ENCODE data around the gene C16orf82.
"Not testable (repeated sequence)": the region's sequence is repeated elsewhere in the genome, so short reads cannot be mapped to it uniquely, and the experiment has no call there.

The C16orf82 gene

DNA sequence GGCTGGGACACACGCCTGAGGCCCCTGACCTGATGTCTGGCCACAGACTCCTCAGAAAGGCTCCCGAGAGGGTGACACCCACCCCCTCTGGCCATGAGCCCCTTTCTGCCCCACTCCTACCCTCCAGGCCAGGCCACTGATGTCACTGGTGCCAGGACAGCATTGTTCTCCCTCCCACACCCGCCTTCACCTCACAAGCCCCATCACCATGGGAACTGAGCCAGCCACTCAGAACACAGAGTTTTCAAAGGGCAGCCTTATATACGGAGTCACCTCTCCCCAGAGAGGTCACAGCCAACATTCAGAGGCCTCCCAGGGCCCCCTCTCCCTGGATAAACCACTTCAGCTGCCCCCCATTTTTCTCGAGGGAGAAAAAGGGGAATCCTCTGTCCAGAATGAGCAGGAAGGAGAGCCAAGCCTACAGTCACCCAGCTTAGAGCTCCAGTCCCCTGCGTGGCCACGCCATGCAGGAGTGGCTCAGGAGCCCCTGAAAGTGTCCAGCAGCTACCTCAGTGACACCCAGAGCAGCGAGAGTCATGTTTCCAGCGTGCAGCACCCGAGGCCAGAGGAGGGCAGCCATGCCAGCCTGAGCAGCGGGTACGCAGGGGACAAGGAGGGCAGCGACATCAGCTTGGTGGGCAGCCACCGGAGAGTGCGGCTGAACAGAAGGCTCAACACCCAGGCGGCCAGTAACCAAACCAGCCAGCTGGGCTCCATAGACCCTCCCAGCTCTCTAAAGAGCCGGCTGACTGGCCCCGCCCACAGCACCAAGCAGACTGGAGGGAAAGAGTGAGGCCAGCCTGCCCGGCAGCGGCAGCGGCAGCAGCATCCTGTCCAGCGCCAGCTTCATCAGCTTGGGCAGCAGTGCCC is at the start of gene C16orf82:
Gene C16orf82 (plus strand): TSS at position 260 of the 870 bp plus-strand sequence.
- DNase-seq = no peak

DNA sequence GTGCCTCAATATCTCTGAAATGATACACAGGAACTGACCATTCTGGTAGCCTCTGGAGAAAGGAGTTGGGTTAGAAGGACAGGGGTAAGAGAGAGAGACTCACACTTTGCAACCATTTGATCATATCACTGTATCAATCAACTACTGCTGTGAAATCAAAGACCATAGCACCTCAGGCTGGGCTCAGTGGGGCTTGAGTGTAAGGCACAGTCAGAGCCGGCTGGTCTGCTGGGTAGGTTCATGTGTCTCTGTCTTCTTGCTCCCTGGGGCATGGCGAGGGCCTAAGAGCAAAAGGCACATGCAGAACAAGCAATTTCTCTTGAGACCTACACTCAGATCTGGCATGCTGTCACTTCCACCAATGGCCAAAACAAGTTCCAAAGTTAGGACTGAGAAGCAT is 46.7 kb upstream of the C16orf82 start:
- no peak for DNase-seq

DNA sequence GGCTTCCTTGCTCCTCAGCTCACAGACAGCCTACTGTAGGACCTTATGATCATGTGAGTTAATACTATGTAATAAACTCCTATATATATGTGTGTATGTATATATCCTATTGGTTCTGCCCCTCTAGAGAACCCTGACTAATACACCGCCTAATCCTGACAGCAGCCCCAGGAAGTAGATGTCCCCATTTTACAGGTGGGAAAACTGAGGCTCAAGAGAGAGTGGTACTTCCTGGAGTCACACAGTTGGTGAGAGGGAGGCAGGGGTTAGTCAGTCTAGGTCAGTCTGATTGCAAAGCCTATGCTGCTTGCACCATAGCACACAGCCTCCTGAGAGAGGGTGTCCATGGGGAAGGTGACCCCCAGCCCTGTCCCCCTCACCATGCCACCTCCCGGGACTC is 42.7 kb upstream of the C16orf82 start:
- DNase-seq = no peak

DNA sequence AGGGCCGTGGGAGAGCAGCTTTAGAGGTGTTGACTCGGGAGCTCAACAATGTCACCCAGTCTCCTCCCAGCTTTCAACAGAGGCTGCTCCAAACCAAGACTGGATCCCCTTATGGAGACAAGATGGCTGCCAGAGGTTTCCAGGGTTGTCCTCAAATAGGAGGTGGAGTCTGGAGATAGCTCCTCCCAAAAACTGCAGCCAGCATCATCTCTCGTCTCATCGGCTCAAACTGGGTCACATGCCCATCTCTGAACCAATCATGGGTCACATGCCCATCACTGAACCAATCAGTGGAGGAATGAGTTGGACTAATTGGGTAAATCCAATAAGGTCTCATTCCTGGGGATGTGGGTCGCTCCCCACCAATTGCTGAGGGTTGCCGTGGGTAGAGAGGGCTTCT is 41.1 kb upstream of the C16orf82 start:
- DNase-seq = no peak

DNA sequence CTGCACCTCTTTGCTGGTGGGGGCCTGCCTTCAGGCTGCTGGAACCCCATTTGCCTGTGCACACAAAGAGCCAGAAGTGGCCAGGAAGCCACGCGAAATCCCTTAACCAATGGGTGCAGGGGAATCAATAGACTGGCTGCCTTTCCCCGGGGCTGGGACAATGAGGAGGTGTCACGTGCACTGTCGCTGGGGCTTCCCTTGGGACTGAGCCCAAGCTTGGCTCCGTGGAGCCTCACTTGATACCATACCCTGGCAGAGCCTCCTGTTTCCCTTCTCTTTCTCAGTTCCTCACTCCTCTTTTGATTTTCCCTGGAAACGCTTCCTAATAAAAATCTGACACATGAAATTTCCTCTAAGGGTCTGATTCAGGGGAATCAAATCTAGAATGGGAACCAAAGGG is 38.8 kb upstream of the C16orf82 start:
- no peak for DNase-seq

DNA sequence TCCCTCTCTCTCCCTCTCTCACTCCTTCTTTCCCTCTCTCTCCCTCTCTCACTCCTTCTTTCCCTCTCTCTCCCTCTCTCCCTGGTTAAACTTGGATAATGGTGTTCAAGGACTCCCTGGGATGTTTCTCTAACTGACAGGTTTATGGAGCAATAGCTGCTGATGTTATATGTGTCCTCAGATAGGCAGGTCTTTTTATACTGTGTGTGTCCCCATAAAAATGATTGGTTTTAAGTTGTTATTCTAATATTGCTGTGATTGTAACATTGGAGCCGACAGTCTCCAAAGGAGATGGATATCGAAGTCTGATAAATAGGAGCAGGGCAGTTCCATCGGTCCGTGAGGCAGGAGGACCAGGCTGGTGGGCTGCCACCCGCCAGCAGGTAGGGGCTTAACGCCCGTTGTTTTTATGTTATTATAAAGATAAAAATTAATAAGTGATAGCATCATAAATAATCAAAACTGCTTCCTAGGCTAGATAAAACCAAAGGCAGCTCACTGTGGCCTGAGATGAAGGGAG is 38.1 kb upstream of the C16orf82 start:
- DNase-seq = no peak

DNA sequence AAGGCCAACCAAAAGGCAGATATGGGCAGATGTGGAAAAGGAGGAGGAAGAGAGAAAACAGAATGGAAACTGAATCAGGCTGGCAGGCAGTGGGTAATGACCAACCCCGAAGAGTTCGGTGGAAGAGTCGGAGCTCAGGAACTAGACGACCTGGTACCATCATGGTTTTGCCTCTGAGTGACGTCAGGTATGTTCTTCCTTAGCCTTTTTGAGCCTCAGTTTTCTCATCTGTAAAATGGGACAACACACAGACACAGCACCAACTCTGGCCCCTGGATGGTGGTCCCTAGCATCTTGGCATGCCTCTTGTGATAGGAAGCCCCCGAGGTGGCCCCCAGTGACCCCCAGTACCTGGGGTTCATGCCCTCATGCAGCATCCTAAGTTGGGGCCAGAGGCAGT is 37.2 kb upstream of the C16orf82 start:
- no peak for DNase-seq

DNA sequence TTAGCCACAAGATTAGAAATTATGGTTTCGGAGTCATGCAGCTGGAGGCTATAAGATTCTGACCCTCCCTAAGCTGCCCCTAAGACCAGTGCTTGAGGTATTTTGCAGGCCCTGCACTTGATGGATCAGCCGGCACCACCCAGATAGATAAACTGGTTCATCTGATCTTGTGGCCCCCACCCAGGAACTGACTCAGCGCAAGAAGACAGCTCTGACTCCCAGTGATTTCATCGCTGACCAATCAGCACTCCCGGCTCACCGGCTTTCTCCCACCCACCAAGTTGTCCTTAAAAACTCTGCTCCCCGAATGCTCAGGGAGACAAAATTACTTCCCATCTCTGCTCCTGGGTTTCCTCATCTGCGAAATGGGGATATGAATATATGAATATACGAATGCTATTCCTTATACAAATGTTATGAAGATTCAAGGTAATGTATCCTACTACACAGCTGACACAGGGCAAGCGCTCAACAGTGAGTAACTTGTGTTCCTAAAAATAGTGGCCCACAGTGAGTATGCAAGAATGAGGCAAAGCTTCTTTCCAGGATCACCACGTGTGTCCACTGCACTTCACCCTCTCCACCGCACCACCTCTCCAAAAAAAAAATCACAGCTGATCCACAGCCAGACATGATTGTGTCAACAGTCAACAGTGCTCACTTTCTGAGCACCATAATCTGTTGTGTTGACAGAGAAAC is 33.3 kb upstream of the C16orf82 start:
- DNase-seq = no peak

DNA sequence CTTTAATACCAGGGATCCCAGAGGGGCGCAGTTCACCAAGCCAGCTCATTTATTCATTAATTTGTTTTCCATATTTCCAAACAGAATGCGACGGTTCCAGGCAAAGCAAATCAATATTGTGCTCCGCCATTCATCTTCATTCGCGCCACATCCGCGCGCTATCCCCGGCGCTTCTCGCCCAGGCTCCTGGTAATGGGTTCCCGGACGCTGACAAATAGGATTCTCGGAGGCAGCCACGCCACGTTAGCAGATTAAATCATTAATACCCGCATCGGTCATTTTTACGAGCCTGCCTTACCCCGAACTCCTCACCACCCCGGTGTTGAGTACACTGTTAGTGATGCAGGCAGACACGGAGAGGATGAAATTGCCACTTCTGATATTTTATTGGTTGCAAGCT is 26.0 kb upstream of the C16orf82 start:
- no peak for DNase-seq

DNA sequence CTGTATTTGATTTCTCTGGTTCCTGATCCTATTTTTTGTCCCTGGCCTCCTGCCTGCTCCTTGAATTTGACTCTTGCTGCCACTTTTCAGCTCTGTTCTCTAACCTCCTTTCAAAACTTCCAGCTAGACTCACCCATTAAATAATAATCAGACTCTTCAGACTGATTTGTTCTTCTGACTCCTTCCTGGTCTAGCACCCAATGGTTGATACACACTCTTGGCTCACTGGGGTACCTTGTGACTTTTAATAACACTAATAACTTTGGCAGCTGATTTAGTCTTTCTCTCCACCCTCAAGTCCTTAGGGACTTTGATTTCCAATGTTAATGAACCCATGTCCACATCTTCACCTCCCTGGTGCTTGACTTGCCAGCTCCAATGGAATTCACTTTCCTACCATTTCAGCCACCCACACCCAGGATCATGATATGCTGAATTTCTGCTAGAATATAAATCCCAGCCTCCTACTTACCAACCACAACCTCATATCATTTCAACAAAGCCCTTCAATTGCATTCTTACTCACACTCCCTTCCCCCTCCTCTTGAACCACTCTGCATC is 19.7 kb upstream of the C16orf82 start:
- DNase-seq = no peak

DNA sequence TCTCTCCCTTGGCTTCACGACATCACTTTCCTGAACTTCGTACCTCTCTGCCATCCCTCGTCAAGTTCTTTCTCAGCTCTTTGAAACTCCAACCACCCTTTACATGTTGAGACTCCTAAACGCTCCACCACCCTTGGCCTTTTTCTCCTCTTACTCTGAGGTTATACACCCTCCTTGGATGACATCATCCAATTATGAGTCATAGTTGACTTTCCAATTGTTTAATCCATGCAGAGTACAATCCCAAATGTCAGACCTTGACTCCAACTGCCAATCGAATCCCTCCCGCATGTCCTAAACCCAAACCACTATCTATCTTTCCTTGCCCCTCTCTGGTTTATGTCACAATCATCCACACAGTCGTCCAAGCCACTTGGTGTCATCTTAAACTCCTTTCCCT is 18.4 kb upstream of the C16orf82 start:
- no peak for DNase-seq

DNA sequence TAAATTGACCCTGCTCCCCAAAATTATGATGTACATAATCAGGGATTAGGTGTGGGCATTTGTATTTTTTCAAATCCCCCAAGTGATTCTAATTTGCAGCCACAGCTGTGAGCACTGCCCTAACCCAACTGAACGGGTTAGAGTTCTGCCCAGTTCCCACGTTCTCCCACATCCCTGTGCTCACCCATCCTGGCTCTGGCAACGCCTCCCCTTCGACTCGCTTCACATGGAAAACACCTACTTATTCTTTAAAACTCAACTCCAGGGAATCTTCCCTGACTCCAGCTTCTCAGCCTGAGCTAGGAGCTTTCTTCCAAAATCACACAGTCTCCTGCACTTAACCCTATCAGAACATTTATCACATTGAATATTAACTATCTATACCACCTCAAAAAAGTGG is 17.6 kb upstream of the C16orf82 start:
- DNase-seq = no peak

DNA sequence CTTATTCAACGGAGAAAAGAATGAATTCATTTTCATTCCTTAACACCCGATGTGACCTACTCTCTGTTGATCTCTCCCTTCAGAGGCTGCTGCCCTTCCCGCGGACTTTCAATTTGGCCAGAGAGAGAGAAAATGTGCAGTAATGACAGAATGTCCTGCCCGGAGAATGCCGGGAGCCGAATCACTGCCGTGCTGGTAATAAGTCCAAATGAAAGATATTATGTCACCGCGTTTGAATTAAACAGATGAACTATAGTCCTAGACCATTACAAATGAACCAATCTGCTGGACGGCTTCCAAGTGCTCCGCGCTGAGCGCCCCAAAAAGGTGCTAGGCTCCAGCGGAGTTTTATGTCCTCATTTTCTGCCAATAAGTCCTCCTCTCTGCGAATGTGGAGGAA is 14.7 kb upstream of the C16orf82 start:
- DNase-seq = no peak

DNA sequence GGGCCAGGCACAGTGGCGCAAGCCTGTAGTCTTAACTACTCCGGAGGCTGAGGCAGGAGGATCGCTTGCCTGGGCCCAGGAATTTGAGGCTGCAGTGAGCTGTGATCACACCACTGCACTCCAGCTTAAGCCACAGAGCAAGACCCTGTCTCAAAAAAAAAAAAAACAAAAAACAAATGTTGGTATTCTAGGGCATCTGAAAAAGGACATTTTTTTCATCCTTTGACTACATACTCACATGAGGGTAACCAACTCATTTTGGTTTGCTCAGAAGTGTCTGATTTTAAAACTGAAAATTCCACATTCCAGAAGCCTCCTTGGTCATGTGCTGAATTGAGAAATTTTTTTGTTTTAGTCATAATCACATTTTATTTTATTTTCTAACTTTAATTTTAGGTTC is 12.7 kb upstream of the C16orf82 start:
- no peak for DNase-seq

DNA sequence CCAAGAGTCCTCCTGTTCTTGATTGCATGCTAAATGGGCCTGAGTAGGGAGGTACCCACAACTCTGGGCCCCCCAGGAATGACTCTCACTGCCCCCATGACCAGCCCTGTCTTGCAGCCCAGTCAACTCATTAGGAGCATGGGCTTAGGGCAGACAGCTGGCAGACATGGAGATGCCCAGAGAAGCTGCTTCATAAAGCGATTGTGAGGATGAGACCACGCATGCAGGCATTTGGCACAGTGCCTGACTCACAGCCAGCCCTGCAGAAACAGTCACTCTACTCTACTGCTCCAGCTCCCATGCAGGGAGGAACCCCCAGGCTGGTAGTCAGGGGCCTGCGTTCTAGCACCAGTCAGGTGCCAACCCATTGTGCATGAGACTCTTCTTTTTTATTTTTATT is 8.4 kb upstream of the C16orf82 start:
- DNase-seq = no peak

DNA sequence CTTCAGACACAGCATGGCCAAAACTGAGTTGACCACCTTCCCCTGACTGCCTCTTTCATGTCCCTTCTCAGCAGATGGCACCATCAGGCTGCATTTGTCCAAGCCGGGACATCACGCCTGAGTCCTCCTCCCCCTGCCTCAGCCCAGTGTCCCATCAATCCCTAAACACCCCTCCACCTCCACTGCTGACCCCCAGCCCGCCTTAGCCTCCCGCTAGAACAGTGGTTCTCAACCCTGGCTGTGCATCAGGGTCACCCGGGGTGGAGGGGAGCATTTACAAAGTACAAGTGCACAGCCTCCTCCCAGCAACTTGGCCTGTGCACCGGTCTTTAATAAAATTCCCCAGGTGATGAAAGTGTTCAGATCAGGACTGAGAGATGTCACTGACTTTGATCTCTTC is 4.0 kb downstream of the C16orf82 start:
- DNase-seq = no peak

DNA sequence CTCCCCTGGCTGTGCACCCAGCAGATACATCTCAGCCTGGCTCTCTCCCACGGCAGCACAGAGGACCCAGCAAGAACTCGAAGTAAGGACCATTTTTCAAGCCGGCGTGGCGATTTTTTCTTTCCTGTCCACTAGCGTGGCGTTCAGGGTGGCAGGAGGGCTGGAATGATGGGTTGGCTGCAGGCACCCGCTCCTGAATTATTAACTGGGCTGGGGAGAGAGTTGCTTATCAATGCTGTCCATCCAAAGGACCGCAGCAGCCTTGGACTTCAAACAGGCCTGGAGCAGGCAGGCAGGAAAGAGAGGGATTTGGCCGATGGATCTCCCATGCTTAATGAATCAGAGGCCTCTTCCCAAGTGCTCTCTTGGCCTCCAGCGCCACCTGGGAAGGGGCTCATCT is 7.0 kb downstream of the C16orf82 start:
- DNase-seq = no peak

DNA sequence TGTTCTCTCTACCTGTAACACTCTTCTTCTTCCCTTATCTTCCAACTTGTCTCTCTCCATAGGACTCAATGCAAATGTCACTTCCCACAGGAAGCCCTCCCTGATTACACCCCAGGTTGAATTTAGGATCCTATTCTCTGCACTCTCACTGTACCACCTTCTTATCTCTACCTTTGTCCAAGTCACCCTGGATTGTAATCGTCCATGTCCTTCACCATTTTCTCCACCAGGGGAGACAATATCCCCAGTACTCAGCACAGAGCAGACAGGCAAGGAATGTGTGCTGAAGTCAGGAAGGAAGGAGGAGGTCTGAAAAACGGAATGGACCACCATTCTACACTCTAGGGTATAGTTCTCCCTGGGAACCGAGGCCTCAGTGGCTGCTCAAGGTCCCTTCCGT is 14.2 kb downstream of the C16orf82 start:
- DNase-seq = no peak

DNA sequence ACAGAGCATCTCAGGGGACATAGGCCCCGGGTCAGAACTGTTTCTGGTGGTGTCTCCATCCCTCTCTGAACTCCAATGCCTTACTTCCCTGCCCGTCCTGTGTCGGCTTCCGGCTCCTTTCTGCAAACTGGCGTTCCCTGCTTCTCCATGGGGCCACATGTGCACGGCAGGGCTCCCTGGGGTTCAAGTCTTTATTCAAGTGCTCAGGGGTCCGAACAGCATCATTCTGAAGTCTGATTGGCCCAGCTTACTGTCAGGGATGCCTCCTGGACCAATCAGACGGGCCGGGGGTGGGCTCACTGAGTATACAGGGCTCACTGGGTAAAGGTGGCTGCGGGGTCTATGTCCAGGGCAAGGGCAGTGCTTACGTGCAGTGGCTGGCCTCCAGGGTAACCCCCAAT is 17.1 kb downstream of the C16orf82 start:
- no peak for DNase-seq

DNA sequence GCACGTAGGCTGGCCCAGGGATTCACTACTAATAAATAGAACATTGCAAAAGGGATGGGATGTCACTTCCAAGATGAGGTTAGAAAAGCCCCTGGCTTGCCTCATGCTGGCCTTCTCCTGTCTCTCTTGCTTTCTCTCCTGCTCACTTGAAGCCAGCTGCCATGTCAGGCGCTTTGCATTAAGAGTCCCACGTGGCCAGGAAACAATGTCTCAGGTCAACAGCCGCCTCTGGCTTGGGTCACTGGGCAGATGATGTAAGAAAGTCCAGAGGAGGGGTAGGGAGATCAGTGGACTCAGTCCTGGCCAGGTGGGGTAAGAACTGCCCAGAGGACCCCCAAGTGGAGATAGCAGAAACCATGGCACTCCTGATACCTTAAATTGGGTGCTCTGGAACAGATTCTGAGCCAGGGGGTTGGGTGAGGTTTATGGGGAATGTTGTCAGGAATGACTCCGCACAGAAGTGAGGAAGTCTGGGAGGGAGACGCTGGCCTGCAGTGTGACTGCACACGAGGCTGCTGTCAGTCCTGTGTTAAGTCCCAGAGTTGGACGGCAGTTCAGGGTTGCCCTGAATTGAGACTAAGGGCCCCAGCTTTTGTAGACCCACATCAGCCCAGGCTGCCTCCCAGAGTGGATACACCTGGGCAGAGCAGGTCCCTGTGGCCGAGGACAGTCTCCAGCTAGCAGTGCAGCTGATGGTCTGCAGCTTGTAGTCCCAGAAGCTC is 17.7 kb downstream of the C16orf82 start:
- DNase-seq = no peak

DNA sequence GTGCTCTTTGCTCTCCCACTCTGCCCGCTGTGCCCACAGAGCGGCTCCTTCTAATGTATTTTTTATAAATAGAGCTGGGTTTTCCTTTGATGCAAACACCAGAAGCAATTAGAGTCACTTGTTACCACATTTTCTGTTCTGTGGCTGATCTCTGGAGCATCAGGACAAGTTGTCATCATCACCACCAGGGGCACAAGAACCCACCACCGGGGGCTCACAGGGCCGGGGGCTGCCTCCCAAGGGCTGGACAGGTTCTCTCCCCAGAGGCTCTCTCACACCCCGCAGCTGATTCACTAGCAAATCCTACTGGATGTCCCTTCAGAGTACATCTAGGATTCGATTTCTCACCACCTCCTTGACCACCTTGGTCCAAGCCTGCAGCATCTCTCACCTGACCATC is 18.5 kb downstream of the C16orf82 start:
- DNase-seq = no peak

DNA sequence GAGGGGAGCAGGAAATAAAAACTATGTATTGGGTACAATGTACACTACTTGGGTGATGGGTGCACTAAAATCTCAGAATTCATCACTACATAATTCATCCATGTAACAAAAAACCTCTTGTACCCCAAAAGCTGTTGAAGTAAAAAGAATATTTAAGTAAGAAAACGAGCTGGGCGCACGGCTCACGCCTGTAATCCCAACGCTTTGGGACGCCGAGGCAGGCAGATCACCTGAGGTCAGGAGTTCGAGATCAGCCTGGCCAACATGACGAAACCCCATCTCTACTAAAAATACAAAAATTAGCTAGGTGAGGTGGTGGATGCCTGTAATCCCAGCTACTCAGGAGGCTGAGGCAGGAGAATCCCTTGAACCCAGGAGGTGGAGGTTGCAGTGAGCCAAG is 19.3 kb downstream of the C16orf82 start:
- DNase-seq = not testable (repeated sequence)

DNA sequence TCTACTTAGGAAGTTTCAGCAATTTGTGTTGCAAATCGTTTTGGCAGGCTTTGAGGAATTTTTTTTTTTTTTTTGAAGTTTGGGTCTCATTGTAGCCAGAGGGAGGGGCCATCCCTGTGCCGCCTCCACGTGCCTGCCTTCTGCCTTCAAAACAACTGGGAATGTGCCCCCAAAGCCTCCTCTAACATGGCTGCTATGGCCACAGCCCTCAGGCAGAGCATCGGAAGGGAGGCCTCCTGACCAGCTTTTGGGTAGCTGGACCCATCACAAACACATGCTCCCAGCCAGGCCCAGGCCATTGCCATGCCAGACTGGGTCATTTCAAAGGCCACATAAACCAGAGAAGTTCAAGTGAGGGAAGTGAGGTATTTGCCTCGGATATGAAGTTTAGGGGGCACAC is 21.5 kb downstream of the C16orf82 start:
- DNase-seq = no peak

All from activated CD4-positive, CD25-positive, alpha-beta regulatory T cell (primary cell).